B cell (primary cell): ENCODE data around the gene ADAMTSL2. TPM values are rescaled to one million over a fixed set of nuclear protein-coding genes. Genes with fewer than 3 reads are reported as not detected.

ENCODE experiments used
- ATAC-seq: fragments of 200-7000 bp; cut with Tn5 transposase; one replicate; pipeline ENCODE4 v1.10.0; 2021; ENCODE audit warnings: low read depth, mild to moderate bottlenecking, moderate number of reproducible peaks, moderate library complexity
- CTCF ChIA-PET: fragments of 350-600 bp; sonication (Branson Sonifier 250); formaldehyde crosslinking; loops from one replicate; lab custom pipeline; 2021; ENCODE audit warnings: antibody characterized with exemption, inconsistent platforms; lab: Charles Lee
- POLR2A ChIA-PET: fragments of 350-600 bp; sonication (Branson Sonifier 250); formaldehyde crosslinking; loops from one replicate; lab custom pipeline; 2021; ENCODE audit warnings: antibody characterized with exemption; lab: Charles Lee
- DNase-seq: peaks from one replicate; pipeline ENCODE4 v3.0.0; 2013
- H2AFZ ChIP-seq: 2 replicates; pipeline ENCODE4 v1.6.1; 2012; ENCODE audit warnings: mild to moderate bottlenecking, low read depth, low read length; ENCODE audit not compliant: insufficient read depth, poor library complexity, severe bottlenecking
- H3K27ac ChIP-seq, 2 donors: 1 replicate in 1 of 2; 2 replicates in 1 of 2; pipeline ENCODE4 v1.5.1; 2012 to 2013; ENCODE audit warnings: low read length in 2 of 2, mild to moderate bottlenecking in 2 of 2, moderate library complexity in 1 of 2
- H3K27me3 ChIP-seq, 4 experiments: fragments of 200-600 bp in 1 of 4; sonication (generic) in 1 of 4; replicated peaks in 1 of 4; 1 replicate in 2 of 4; 2 replicates in 2 of 4; pipeline versions ENCODE4 v1.6.1 to v1.7.0; 2013 to 2016; ENCODE audit warnings: low read length in 3 of 4, mild to moderate bottlenecking in 2 of 4, mixed read lengths in 1 of 4, moderate library complexity in 1 of 4; ENCODE audit not compliant: insufficient read depth in 4 of 4, control insufficient read depth in 3 of 4; ENCODE audit errors: control extremely low read depth in 1 of 4
- H3K36me3 ChIP-seq, 2 experiments: replicated peaks in 1 of 2; 1 replicate in 1 of 2; 2 replicates in 1 of 2; pipeline versions ENCODE4 v1.6.1 to v1.7.1; 2013; ENCODE audit warnings: low read length in 1 of 2; ENCODE audit not compliant: insufficient read depth in 2 of 2, control insufficient read depth in 1 of 2; ENCODE audit errors: control extremely low read depth in 1 of 2, extremely low read depth in 1 of 2
- H3K4me1 ChIP-seq, 2 donors: fragments of 200-600 bp in 1 of 2; sonication (generic) in 1 of 2; 1 replicate in 1 of 2; 2 replicates in 1 of 2; pipeline versions ENCODE4 v1.5.1 to v1.6.1; 2013 to 2017; ENCODE audit warnings: low read length in 2 of 2; ENCODE audit not compliant: control insufficient read depth in 2 of 2, insufficient read depth in 2 of 2
- H3K4me2 ChIP-seq: replicated peaks from 2 replicates; pipeline ENCODE3; 2012; ENCODE audit warnings: mild to moderate bottlenecking, low read depth, low read length; ENCODE audit not compliant: poor library complexity, severe bottlenecking
- H3K4me3 ChIP-seq, 5 experiments: fragments of 200-600 bp in 1 of 5; sonication (generic) in 1 of 5; 1 replicate in 3 of 5; 2 replicates in 2 of 5; pipeline versions ENCODE4 v1.5.1 to v1.7.0; 2011 to 2016; ENCODE audit warnings: low read length in 4 of 5, mild to moderate bottlenecking in 4 of 5, low read depth in 2 of 5, control low read depth in 1 of 5, moderate library complexity in 1 of 5; ENCODE audit not compliant: insufficient read depth in 1 of 5; ENCODE audit errors: control extremely low read depth in 1 of 5, extremely low read depth in 1 of 5
- H3K79me2 ChIP-seq: fragments of 200-600 bp; sonication (generic); one replicate; pipeline ENCODE4 v1.6.0; 2016; ENCODE audit warnings: low read length; ENCODE audit not compliant: control insufficient read depth, insufficient read depth
- H3K9ac ChIP-seq: fragments of 200-600 bp; sonication (generic); 2 replicates; pipeline ENCODE4 v1.6.1; 2017; ENCODE audit warnings: mild to moderate bottlenecking, low read length, moderate library complexity
- H3K9me3 ChIP-seq, 3 donors: one replicate each; pipeline versions ENCODE4 v1.6.1 to v1.7.1; 2013; ENCODE audit warnings: low read length in 2 of 3; ENCODE audit not compliant: control insufficient read depth in 2 of 3, insufficient read depth in 1 of 3; ENCODE audit errors: control extremely low read depth in 1 of 3
- H4K20me1 ChIP-seq: 2 replicates; pipeline ENCODE4 v1.6.0; 2012; ENCODE audit warnings: mild to moderate bottlenecking, low read length; ENCODE audit not compliant: insufficient read depth, control insufficient read depth, poor library complexity, severe bottlenecking
- H3K27ac Mint-ChIP-seq: one replicate; pipeline ENCODE4 v1.8.0; 2021; ENCODE audit warnings: mixed read lengths
- H3K27me3 Mint-ChIP-seq: one replicate; pipeline ENCODE4 v1.8.0; 2021; ENCODE audit warnings: mixed read lengths
- H3K4me1 Mint-ChIP-seq: one replicate; pipeline ENCODE4 v1.8.0; 2021; ENCODE audit warnings: mixed read lengths
- H3K4me3 Mint-ChIP-seq: one replicate; pipeline ENCODE4 v1.8.0; 2021; ENCODE audit warnings: mixed read lengths
- H3K9me3 Mint-ChIP-seq: one replicate; pipeline ENCODE4 v1.8.0; 2022; ENCODE audit warnings: mixed read lengths; ENCODE audit not compliant: insufficient read depth
- EZH2 ChIP-seq: IDR thresholded peaks from 2 replicates; pipeline ENCODE4 v1.6.1; 2012; ENCODE audit warnings: borderline replicate concordance, low read depth, mild to moderate bottlenecking, moderate library complexity, low read length; ENCODE audit not compliant: insufficient read depth, poor library complexity, severe bottlenecking
- WGBS: methylation state at CpG from one replicate; pipeline ENCODE4 v1.1.5; 2013; ENCODE audit warnings: missing lambda C conversion rate; ENCODE audit not compliant: insufficient coverage; 5-methylcytosine and 5-hydroxymethylcytosine counted together
- intact Hi-C: fragments of 100-400 bp; cut with micrococcal nuclease; formaldehyde crosslinking; loops from one replicate; pipeline ENCODE4 v1.10.0; 2022
- polyA plus RNA-seq: library from polyadenylated mRNA; depleted of rRNA; stranded (reverse); fragments of >200 nt; gene quantifications from 2 replicates; pipeline ENCODE4 v1.2.3, GENCODE V29; 2012
- total RNA-seq, 2 donors: library from RNA; stranded (reverse); fragments of 120-200 nt in 1 of 2; gene quantifications; 1 replicate in 1 of 2; 2 replicates in 1 of 2; pipeline versions ENCODE4 v1.2.3 to v1.2.4, GENCODE V29; 2013 to 2022
- TF ChIP-seq, protein P1 (sequence below): fragments of 200-600 bp; IDR thresholded peaks from one replicate; pipeline ENCODE4 v1.8.0; 2022; ENCODE audit warnings: antibody characterized with exemption, mild to moderate bottlenecking

ADAMTSL2 gene
- total and polyA plus RNA-seq, 2 donors (not counting 1 experiment from before 2014, with no cell fraction given): 0.03 TPM; not detected in 1

GRCh38 chr9:133608382-133608781 is 73.9 kb downstream of the ADAMTSL2 start:
- H3K27ac Mint-ChIP-seq: no peak overlapping the region
- no peak for ATAC-seq
- H3K4me3 ChIP-seq: no peak overlapping the region
- no peaks in the 10 kb centered on the region for H3K79me2 ChIP-seq
- H4K20me1 ChIP-seq: no peaks in the 10 kb centered on the region
- no peak overlapping the region for H3K4me2 ChIP-seq
- TF ChIP-seq, protein P1, sequence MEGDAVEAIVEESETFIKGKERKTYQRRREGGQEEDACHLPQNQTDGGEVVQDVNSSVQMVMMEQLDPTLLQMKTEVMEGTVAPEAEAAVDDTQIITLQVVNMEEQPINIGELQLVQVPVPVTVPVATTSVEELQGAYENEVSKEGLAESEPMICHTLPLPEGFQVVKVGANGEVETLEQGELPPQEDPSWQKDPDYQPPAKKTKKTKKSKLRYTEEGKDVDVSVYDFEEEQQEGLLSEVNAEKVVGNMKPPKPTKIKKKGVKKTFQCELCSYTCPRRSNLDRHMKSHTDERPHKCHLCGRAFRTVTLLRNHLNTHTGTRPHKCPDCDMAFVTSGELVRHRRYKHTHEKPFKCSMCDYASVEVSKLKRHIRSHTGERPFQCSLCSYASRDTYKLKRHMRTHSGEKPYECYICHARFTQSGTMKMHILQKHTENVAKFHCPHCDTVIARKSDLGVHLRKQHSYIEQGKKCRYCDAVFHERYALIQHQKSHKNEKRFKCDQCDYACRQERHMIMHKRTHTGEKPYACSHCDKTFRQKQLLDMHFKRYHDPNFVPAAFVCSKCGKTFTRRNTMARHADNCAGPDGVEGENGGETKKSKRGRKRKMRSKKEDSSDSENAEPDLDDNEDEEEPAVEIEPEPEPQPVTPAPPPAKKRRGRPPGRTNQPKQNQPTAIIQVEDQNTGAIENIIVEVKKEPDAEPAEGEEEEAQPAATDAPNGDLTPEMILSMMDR: no peak
- no peak for TF ChIP-seq EZH2
- H3K4me1 ChIP-seq: no peaks in the 10 kb centered on the region
- CTCF ChIA-PET: no interaction called here
- intact Hi-C loops: no loop called here
- WGBS: no CpG with 5 or more reads among the region's 7 CpGs
- peaks cover 0 to 5% (median 0%) of the 10 kb centered on the region in 3 donors for H3K9me3 ChIP-seq
- H2AFZ ChIP-seq: no peak overlapping the region
- no peak overlapping the region for H3K4me3 Mint-ChIP-seq
- no peaks in the 10 kb centered on the region for H3K9me3 Mint-ChIP-seq
- H3K27me3 Mint-ChIP-seq: peaks cover 46% of the 10 kb centered on the region
- H3K36me3 ChIP-seq: no peaks in the 10 kb centered on the region
- H3K9ac ChIP-seq: no peak overlapping the region
- DNase-seq: no peak
- no peak overlapping the region for H3K27ac ChIP-seq
- peaks cover 7% of the 10 kb centered on the region for H3K4me1 Mint-ChIP-seq
- POLR2A ChIA-PET: no interaction called here
- peaks cover 0 to 45% (median 8%) of the 10 kb centered on the region in 4 experiments for H3K27me3 ChIP-seq

DNA sequence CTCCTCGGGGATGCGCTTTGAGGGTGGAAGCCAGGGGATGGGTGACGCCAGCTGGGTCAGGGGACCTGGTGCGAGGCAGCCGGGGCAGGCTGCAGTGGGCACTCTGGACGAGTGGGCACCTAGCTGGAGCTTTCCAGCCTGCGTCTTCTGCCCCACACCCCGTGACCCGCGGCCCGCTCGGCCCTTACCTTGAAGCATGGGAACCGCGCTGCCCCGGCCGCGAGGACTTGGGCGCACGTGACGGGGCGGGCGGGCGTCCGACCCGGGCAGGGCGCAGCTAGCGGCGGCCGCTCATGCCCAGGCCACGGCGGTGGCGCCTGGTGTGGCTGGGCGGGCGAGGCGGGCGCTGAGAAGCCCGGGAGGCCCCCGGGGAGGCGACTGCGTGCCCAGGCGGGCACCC is 74.4 kb downstream of the ADAMTSL2 start:
- Mint-ChIP-seq H3K4me1 (peaks cover 7% of the 10 kb centered on the region), H3K9me3 (no peaks in the 10 kb centered on the region), H3K27ac (no peak overlapping the region), H3K4me3 (no peak overlapping the region), H3K27me3 (peaks cover 50% of the 10 kb centered on the region)
- CTCF ChIA-PET: no interaction called here
- H4K20me1 ChIP-seq: no peaks in the 10 kb centered on the region
- H3K4me2 ChIP-seq: no peak overlapping the region
- DNase-seq: no peak
- no peaks in the 10 kb centered on the region for H3K4me1 ChIP-seq
- POLR2A ChIA-PET: interaction anchor here (0.6 kb wide), 1 partner anchor 488 kb away, joined by 3 read pairs; the partner anchor contains the start of gene RALGDS
- no peak overlapping the region for H2AFZ ChIP-seq
- H3K9me3 ChIP-seq: peaks cover 0 to 5% (median 0%) of the 10 kb centered on the region in 3 donors
- H3K36me3 ChIP-seq: no peaks in the 10 kb centered on the region
- TF ChIP-seq EZH2: no peak
- TF ChIP-seq, protein P1: no peak
- H3K9ac ChIP-seq: no peak overlapping the region
- H3K27me3 ChIP-seq: peaks cover 0 to 42% (median 8%) of the 10 kb centered on the region in 4 experiments
- no peak overlapping the region for H3K27ac ChIP-seq
- WGBS: 23% methylated on average over 41 of the region's 41 CpGs
- H3K79me2 ChIP-seq: no peaks in the 10 kb centered on the region
- intact Hi-C loops: no loop called here
- no peak overlapping the region for H3K4me3 ChIP-seq
- ATAC-seq: no peak
